ENCODE data around the gene EVA1A.
"Not testable (repeated sequence)": the region's sequence is repeated elsewhere in the genome, so short reads cannot be mapped to it uniquely, and the experiment has no call there.

The EVA1A gene

DNA sequence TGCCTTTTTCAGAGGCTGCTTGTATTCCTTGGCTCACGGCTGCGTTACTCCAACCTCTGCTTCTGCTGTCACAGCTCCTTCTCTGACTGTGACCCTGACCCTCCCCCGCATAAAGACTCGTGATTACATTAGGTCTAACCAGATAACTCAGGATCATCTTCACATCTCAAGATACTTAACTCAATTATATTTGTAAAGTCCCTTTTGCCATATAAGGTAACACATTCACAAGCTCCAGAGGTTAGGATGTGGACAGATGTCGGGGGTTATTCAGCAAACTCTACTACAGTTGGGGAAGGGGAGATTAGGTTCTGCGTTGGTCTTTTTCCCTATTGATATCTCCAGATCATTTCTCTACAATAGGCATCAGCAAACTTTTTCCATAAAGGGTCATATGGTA is 76.9 kb downstream of the EVA1A start:
- DNase-seq (ENCODE audit: low read depth in 2 of 2) = no peak

DNA sequence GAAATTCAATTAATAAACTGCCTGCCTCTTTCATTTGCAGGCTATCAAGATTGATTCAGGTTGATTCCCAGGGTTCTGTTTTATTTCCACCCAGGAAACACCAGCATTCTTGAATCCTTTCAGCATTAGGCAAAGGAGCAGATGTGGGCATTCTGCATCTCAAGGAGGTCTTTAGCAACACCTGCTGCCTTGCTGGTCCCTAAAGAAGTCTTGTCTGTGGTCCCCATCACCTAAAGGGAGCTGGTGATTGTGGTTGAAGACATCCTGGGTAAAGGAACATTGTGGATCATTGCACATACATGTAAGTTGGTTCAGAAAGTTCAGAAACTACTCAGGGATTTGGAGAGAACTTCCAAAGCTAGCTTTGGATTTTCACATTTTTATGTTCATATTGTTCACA is 78.3 kb downstream of the EVA1A start:
- no peak for DNase-seq (ENCODE audit: low read depth in 2 of 2)

GRCh38 chr2:75480971-75481836 is 79.5 kb downstream of the EVA1A start:
- DNase-seq (ENCODE audit: low read depth in 2 of 2) = no peak

GRCh38 chr2:75477696-75478095 is 83.0 kb downstream of the EVA1A start:
- not testable (repeated sequence) for DNase-seq (ENCODE audit: low read depth in 2 of 2)

DNA sequence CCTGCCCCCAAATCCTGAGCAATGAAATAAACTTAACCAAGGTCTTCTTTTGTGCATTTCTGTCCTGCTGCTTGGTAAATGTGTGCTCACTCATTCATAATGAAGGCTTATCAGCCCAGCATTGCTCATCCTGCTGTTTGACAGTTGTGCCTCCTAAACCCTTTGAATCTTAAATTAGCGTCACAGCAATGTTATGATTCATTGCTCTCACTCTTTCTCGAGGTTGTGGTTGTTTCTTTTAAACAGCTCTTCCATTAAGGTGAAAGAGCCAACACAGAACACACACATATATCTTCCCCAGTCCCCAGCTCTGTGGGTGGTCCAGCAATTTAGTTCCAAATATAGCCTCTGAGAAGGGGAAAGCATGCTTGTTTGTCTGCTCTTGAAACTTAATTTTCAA is 84.0 kb downstream of the EVA1A start:
- DNase-seq (ENCODE audit: low read depth in 2 of 2) = no peak

DNA sequence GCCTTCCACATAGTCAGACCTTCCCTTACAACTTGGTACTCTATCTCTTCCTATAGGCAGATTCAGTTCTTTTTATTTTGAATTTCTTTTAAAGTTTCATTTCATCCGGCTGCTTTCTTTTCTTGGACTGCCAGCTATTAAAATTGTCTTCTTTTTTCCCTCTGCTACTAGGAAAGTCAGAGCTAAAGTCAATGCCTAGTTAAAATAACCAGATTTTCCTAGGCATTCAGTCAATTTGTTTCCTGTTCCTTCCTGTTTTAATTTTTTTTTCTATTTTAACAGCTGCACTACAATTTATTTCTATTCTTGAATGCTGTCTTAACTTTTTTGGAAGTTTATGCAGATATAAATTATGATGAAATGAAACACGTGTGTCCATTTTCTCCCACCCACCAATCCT is 84.8 kb downstream of the EVA1A start:
- DNase-seq (ENCODE audit: low read depth in 2 of 2) = no peak

GRCh38 chr2:75475049-75475448 is 85.7 kb downstream of the EVA1A start:
- no peak for DNase-seq (ENCODE audit: low read depth in 2 of 2)

- DNase-seq (ENCODE audit: low read depth in 2 of 2) = no peak
Observed at GRCh38 chr2:75474115-75474514, 86.6 kb downstream of the EVA1A start.

GRCh38 chr2:75466708-75467311 is 93.9 kb downstream of the EVA1A start:
- no peak for DNase-seq (ENCODE audit: low read depth in 2 of 2)

- no peak for DNase-seq (ENCODE audit: low read depth in 2 of 2)
Observed at GRCh38 chr2:75465317-75465984, 95.3 kb downstream of the EVA1A start.

- no peak for DNase-seq (ENCODE audit: low read depth in 2 of 2)
Observed at GRCh38 chr2:75464348-75464946, 96.3 kb downstream of the EVA1A start.

DNA sequence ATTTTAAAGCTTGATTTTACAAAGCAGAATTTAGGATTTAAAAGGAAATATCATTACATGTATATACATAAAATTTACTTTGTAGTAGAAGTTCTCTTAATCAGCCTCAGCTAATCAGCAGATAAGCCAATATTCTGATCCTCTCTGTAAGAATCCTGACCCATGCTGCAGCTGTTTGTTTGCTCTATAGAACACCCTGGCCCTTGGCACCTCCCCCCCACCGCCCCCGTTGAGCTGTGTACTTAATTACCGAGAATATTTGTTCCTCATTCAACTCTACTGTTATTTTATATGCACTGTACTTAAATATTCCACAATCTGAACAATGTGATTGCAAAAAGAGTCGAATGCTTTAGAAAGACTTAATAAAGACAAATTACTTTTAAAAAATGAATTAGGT is 98.0 kb downstream of the EVA1A start:
- no peak for DNase-seq (ENCODE audit: low read depth in 2 of 2)

DNA sequence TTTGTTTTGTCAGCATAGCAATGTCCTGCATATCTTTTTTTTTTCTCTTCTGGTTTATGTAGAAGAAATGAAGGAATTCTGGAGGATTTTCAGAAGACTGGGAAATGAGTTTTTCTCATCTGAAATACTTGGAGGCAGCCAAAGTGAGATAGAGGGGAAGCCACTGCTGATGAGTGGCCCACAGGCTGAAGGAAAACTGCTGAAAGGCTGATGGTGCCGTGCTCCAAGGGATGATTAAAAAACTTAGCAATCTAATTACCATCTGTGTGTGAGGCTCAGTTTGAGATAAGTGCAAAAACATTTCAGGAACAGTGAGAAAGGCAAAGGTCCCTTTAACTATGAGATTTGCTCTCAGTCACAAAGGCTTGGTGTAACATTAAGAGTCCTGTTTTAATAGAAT is 98.5 kb downstream of the EVA1A start:
- DNase-seq (ENCODE audit: low read depth in 2 of 2) = no peak

DNA sequence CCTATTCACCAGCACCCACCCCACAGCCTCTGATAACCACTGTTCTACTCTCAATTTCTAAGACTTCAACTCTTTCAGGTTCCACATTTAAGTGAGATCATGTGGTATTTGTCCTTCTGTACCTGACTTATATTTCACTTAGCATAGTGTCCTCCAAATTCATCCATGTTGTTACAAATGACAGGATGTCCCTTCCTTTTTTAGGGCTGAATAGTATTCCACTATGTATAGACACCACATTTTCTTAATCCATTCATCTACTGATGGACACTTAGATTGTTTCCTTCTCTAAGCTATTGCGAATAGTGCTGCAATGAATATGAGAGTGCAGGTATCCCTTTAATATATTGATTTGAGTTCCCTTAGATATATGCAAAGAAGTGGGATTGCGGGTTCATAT is 100.1 kb downstream of the EVA1A start:
- DNase-seq (ENCODE audit: low read depth in 2 of 2) = no peak

- DNase-seq (ENCODE audit: low read depth in 2 of 2) = no peak
Observed at GRCh38 chr2:75459565-75460310, 101.0 kb downstream of the EVA1A start.

GRCh38 chr2:75458201-75458600 is 102.5 kb downstream of the EVA1A start:
- DNase-seq (ENCODE audit: low read depth in 2 of 2) = no peak

GRCh38 chr2:75456825-75457224 is 103.9 kb downstream of the EVA1A start:
- DNase-seq (ENCODE audit: low read depth in 2 of 2) = no peak

DNA sequence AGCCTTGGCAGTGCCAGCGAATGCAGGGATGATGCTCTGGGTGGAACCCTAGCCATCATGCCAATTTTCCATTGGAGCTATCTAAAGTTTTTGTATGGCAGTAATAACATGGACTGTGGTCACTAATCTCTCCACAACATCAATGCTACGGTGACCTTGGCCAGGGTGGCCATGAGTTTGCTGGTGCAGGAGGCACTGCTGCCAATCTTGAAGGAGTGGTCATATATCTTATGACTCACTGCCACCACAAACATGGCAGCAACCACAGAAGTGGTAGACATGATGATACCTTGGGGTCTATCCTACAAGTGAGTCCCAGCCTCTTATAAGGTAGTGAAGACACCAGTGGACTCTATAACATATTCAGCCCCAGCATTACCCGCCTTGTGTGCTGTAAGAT is 104.6 kb downstream of the EVA1A start:
- DNase-seq (ENCODE audit: low read depth in 2 of 2) = no peak

- no peak for DNase-seq (ENCODE audit: low read depth in 2 of 2)
Observed at GRCh38 chr2:75454241-75454620, 106.5 kb downstream of the EVA1A start.

DNA sequence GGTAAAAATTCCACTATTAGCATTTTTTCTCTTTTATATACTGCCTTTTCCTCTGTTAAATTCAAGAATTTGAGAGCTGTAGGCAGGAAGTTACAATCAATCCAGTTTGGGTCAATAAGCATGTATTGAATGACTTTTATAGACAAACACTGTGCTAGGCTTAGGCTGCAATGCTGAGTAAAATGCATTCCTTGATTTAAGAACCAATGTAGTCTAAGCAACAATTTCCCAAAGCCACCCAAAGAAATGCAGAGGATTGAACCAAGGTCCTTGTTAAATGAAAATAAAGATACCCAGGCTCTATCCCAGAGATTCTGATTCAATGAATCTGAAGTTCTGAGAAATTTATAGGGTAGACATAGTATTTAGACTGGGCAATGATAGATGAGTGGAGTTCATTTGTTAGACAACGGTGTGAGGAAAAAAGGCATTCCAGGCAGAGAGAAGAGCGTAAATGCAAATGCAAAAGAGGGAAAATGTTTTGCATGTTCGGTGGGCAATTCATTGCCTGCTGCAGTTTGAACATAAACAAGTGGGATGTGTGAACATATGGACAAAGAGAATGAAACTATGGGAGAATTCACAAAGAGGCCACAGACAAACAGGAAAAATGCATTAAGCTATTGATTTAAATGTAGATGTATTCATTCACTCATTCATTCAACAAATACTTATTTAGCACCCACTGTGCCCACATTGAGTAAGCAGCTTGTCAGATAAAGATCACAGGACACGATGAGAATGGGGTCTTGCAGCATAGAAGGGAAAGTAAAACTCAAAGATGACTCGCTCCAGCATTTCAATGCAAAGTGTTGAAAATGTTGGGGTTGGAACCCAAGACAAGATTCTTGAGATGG is 107.1 kb downstream of the EVA1A start:
- no peak for DNase-seq (ENCODE audit: low read depth in 2 of 2)

DNA sequence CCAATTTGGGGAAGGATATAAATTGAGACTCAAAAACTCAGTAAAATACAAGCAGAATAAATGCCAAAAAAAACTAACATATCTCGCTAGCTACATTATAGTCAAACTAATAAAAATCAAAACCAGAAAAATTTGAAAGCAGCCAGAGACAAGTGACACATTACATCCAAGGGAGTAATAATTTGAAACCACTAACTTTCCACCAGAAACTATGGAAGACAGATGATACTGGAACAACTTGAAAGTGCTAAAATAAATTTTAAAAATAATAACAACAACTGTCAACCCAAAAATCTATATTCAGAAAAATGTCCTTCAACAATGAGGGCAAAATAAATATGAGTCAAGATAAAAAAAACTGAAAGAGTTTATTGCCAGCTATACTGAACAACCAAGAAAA is 110.7 kb downstream of the EVA1A start:
- no peak for DNase-seq (ENCODE audit: low read depth in 2 of 2)
